HG03066 (cell line): ENCODE data around the gene ZNF532.
"Not testable (repeated sequence)": the region's sequence is repeated elsewhere in the genome, so short reads cannot be mapped to it uniquely, and the experiment has no call there.

ENCODE experiments used
- ATAC-seq: cut with Tn5 transposase; IDR thresholded peaks from one replicate; pipeline ENCODE4 v1.9.1; 2021; ENCODE audit warnings: low read depth; ENCODE audit not compliant: unreplicated experiment

The ZNF532 gene

DNA sequence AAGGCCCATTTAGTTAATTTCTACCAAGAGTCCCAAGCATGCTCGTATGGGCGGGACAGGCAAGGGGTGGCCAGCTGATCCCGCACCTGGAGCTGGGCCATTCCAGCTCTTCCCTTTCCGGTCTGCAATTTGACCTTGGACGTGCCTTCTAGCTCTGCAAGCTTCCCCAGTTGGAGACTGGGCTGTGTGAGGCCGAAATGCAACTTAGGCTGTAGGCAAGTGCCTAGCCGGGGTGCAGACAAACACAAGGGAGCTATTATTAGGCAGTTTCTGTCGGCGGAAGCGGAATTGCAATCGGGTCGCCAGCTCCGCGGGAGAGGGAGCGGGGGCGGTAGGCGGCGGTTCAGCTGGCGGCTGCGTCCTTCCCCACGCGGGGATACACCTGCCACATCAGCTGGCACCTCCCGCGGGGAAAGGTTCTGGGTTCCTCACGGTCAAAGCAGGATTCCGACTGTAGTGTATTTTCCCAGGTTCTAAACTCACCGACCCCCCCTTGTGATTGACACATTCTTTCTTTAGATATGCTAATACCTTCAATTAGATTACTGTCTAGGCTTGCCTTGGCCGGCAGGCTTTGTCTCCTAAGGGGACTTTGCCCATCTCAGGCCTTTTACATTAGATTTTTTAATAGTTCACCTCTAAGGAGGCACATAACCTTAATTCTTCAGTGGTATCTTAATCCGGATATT lies 17.1 kb upstream of the ZNF532 start:
- no peak for ATAC-seq

- no peak for ATAC-seq
Measured at GRCh38 chr18:58848685-58849084, 16.0 kb upstream of the ZNF532 start.

GRCh38 chr18:58850786-58851469 lies 13.7 kb upstream of the ZNF532 start:
- no peak for ATAC-seq

- ATAC-seq, result no peak
Measured at GRCh38 chr18:58851856-58852255, 12.8 kb upstream of the ZNF532 start.

DNA sequence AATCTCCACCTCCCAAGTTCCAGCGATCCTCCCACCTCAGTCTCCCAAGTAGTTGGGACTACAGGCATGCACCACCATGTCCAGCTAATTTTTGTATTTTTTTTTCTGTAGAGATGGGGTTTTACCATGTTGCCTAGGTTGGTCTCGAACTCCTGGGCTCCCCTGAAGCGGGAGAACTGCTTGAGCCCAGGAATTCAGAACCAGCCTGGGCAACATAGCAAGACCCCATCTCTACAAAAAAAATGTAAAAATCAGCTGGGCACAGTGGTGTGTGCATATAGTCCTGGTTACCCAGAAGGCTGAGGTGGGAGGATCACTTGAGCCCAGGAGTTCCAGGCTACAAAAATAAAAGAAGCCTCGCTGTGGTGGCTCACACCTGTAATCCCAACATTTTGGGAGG lies 12.0 kb upstream of the ZNF532 start:
- no peak for ATAC-seq

GRCh38 chr18:58853561-58853960 lies 11.1 kb upstream of the ZNF532 start:
- ATAC-seq, result no peak

DNA sequence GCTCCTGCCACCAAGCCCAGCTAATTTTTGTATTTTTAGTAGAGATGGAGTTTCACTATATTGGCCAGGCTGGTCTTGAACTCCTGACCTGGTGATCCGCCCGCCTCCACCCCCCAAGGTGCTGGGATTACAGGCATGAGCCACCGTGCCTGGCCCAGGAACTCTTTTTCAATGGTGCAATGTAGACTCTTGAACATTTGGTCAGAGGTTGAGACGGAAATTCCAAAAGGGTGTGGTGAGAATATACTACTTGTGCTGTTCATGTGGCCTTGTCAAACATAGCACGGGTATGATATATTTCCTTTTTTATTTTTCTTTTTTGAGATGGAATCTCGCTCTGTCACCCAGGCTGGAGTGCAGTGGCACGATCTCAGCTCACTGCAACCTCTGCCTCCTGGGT lies 9.2 kb upstream of the ZNF532 start:
- ATAC-seq, result not testable (repeated sequence)

DNA sequence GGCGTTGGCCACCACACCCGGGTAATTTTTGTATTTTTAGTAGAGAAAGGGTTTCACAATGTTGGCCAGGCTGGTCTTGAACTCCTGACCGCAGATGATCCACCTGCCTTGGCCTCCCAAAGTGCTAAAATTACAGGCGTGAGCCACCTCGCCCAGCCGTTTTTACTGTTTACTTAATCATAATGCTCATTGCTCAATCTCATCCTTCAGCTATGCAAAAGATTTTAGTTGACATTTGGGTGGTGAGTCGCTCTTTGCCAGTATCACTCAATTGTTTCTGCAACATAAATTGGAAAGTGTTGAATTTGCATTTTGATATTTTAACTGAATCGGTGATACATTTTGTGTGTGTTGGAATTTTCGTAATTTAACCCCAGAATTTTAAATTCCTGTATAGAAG lies 7.8 kb upstream of the ZNF532 start:
- ATAC-seq, result no peak

DNA sequence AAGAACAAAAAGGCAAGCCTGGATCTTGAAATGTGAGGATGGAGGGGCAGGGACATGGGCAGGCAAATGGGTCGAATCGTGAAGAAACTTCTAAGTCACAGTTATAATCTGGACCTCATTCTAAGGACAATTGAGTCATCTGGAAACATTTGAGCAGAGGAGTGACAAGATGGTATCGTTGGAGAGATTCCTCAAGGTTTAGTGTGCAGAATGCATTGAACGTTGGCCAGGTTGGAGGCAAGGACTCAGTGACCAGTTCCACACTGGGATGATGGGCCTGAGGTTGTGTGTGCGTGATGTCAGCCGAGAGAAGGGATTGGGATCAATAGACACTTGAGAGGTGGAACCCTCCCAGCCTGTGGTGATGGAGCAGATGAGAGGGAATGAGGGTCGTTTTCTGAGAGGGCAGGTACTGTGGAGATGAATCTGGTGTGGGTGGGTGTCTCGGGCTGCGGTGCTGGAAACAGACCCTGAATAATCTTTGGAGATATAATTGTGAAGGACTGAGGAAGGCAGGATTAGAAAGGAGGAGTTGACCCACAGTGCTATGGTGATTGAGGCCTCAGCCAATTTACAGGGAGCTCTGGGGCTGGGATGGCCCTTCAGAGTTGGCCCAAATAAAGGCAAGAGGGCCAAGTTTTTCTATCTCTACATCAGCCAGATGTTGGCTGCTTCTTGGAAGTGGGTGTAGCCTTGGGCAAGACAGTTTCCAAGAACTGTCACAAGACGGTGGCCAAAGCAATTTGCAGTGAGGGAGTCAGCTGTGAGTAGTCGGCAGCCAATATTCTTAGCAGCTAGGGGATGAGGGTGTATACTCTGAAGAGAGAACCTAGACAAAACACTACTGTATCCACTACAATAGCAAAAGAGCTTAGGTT lies 5.8 kb upstream of the ZNF532 start:
- ATAC-seq, result no peak

- no peak for ATAC-seq
Measured at GRCh38 chr18:58859907-58860306, 4.8 kb upstream of the ZNF532 start.

DNA sequence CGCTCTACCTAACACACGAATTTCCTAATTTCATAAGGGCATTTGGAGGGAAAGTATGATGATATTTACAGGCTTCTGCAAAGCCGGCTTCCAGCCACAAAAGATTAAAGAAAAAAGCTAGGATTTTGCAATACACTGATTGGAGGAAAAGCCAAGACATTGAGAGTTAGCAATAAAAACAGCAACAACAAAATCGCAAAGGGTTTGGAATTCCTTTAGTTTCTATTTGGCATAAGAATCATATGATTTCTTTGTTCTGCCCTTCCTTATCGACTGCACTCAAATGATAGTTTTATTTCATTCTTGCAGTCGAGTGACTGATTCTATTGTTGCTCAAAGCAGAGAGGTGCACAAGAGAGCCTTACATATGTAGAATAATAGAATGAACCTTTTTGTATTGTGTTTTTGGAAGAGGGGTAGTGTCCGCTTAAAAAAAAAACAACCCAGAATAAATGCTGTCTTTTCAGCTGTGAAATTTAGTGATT lies 3.9 kb upstream of the ZNF532 start:
- ATAC-seq, result no peak

- no peak for ATAC-seq
Measured at GRCh38 chr18:58861353-58861752, 3.3 kb upstream of the ZNF532 start.

GRCh38 chr18:58861861-58862301 lies 2.8 kb upstream of the ZNF532 start:
- ATAC-seq, result no peak

DNA sequence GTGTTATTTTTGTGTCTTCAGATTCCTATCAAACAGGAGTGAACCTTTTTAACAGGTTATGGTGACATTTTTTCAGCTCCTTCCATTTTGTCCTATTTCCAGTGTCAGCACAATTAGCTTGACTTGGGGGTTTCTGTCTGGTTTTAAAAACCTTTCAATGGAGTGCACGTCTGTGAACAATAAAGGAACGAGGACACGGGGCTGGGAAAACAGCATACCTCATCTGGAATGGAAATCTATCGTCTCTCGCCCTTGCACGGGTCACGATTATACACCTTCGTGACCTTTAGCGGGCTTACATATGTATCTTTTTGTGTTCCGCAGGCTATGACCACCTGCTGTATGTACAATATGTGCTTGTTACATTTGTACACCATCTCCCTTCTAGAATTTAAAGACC lies 2.3 kb upstream of the ZNF532 start:
- no peak for ATAC-seq

DNA sequence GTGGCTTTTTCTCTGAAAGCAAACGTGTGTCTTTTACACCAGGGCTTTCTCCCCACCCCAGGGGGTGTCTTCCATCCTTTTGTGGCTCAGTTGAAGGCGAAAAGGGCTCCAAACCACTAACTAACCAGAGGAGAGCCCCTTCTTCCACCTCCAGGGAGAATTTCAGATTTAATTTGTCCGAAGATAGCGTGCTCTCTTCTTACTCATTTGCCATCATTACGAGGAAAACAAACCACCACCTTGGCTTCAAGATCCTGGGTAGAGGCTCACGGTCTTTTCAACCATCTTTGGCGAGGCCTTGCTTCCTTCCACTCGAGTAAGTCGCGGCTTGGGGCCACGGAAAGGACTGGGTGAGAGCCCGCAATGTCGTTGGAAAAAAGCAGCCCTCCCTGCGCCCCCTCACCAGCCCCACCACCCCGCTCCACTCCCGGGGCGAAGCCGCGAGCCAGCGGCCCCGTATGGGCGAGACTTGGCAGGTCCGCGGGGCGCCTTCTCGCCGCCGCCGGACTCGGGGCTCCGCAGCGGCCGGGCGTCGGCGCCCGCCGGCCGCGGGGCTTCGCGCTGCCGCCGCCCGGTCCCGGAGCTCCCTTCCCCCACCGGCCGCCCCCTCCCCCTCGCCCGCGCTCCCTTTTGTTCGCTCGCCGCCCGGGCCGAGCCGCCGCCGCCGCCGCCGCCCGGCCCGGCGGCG lies 1.7 kb upstream of the ZNF532 start:
- no peak for ATAC-seq

- no peak for ATAC-seq
Measured at GRCh38 chr18:58863539-58864145, 1.0 kb upstream of the ZNF532 start.

GRCh38 chr18:58865033-58865590 lies 435 bp downstream of the ZNF532 start:
- ATAC-seq, result no peak

- ATAC-seq, result no peak
Measured at GRCh38 chr18:58865701-58866065, 1.0 kb downstream of the ZNF532 start.

GRCh38 chr18:58866066-58866772 lies 1.5 kb downstream of the ZNF532 start:
- ATAC-seq, result no peak
